ENCODE measurements around the gene CLSTN2.
"Not testable (repeated sequence)": the region's sequence is repeated elsewhere in the genome, so short reads cannot be mapped to it uniquely, and the experiment has no call there.

Gene CLSTN2

DNA sequence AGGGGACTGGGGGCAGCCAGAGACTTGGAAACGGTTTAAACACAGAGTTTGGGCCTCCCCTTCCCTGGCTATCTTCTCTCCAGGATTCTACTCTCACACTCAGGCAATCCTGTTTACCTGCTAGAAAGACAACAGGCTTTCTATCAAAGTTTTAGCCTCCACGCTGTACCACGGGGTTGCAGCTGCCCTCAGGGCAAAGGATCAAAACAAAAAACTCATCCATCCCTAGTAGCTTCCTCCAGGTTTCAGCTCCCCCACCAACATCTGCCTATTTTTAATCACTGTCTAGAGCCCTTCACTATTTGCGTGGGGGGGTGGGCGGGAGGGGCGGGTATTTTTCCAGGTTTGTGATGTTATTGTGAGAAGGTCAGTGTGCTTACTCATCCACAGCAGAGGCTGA is 456.1 kb downstream of the CLSTN2 start:
- no peak for DNase-seq

- DNase-seq = no peak
Observed at GRCh38 chr3:140394488-140395133, 459.6 kb downstream of the CLSTN2 start.

GRCh38 chr3:140395134-140396075 is 460.4 kb downstream of the CLSTN2 start:
- DNase-seq = no peak

GRCh38 chr3:140396110-140396509 is 461.1 kb downstream of the CLSTN2 start:
- no peak for DNase-seq

DNA sequence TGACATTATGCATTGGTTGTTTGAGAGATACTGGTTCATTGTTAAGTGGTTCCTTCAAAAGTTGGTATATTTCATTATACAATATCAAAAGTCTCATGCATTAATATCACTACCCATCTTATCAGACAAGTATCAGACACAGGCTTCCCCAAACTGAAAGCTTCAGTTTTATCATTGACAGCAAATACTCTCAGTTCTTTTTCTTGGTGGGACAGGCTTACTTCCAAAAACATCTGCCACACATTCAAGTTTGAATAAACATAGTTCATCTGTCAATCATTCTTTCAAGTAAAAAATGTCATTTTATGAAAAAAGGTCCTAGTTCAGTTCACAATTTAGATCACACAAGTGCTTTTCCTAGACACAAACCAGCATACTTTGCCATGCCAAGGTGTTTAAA is 462.9 kb downstream of the CLSTN2 start:
- DNase-seq = no peak

DNA sequence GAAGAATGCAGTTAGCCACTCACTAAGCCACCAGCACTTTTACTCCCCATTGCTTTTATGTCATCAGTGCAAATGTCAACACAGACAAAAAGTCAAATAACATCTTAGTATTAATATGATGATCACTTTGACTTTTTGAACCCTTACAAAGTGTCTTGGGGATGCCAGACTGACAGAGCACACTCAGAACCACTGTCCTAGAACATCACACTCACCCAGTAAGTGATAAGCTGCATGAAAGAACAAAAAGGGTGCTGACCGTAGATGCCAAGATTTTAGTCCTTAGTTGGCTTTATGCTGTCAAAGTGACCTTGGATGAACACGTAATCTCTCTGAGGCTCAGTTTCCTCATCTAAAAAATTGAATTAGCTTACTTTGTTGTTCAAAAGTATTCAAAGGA is 463.4 kb downstream of the CLSTN2 start:
- no peak for DNase-seq

- no peak for DNase-seq
Observed at GRCh38 chr3:140399871-140400270, 464.9 kb downstream of the CLSTN2 start.

- no peak for DNase-seq
Observed at GRCh38 chr3:140403079-140403478, 468.1 kb downstream of the CLSTN2 start.

DNA sequence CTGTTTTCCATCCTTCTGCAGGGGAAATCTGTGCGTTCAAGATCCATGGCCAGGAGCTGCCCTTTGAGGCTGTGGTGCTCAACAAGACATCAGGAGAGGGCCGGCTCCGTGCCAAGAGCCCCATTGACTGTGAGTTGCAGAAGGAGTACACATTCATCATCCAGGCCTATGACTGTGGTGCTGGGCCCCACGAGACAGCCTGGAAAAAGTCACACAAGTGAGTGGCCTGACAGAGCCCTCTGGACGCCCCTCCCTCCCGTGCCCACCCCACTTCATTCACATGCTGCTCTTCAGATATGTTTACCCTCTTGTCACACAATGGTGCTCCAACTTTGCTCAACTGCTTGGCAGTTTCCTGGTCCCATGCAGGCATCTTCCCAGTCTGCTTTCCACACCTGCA is 468.6 kb downstream of the CLSTN2 start:
- no peak for DNase-seq

- DNase-seq = no peak
Observed at GRCh38 chr3:140406655-140407054, 471.7 kb downstream of the CLSTN2 start.

- DNase-seq = no peak
Observed at GRCh38 chr3:140408252-140408651, 473.3 kb downstream of the CLSTN2 start.

- no peak for DNase-seq
Observed at GRCh38 chr3:140416666-140417065, 481.7 kb downstream of the CLSTN2 start.

DNA sequence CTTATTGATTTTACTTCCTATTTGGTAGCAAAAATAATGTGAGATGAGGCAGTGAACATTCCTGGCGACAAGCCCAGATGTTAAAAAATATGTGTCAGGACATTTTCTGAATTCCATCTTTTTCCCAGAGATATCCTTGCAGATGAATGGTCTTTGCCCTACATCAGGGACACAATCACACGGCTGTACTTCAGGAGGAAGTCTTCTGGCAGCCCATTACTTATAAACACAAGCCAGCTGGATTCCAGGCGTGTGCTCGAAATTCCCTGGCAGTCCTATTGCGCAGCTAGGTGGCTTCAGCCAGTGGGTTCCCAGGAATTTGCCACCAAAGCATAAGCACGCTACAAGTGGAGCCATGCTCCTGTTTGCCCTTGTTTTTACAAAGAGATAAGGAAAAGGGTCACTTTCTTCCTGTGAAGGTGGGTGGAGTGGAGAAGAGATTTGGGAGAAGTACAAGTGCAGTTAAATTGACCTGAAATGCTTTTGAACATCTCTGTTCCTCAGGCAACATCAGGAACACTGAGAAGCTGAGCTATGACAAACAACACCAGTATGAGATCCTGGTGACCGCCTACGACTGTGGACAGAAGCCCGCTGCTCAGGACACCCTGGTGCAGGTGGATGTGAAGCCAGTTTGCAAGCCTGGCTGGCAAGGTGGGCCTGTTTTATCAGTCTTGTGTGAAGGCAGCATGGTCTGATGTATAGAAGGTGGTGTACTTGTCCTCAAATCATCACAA is 485.8 kb downstream of the CLSTN2 start:
- DNase-seq = no peak

GRCh38 chr3:140421884-140422283 is 486.9 kb downstream of the CLSTN2 start:
- DNase-seq = no peak

DNA sequence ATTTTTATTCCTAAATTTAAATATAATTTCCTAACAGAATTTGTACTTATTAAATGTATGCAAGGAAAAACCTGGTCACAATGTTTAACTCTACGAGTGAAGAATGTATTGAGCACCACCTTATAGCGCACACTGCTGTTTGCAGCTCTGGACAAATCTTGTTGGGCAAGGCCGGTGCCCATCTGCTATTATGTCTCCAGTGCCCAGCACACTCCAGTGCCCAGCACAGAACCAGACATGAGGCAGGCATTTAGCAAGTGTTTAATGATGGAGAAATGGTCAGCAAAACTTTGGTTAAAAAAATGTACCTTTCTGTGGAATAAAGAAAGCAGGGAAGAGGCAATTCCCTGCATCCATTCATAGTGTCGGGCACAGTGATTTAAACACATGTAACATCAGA is 488.2 kb downstream of the CLSTN2 start:
- DNase-seq = no peak

- not testable (repeated sequence) for DNase-seq
Observed at GRCh38 chr3:140423574-140423973, 488.6 kb downstream of the CLSTN2 start.

DNA sequence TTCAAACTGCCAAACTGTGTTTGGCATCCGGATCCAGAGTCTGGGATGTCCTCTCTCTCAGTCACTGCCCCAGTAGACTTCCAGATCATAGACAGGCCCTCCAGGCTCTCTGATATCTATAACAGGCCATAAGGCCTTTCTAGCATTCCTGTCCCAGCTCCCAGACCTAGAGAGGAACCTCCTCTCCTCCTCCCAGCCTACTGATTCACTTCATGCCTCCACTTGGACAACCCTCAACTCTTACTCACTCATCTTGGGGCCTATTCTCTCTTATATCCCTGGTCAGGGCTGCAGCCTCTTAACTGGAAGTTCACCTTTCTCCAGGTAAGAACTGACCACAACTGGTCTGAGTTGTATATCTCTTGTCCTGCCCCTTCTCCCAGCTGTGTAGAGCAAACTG is 489.2 kb downstream of the CLSTN2 start:
- DNase-seq = no peak

DNA sequence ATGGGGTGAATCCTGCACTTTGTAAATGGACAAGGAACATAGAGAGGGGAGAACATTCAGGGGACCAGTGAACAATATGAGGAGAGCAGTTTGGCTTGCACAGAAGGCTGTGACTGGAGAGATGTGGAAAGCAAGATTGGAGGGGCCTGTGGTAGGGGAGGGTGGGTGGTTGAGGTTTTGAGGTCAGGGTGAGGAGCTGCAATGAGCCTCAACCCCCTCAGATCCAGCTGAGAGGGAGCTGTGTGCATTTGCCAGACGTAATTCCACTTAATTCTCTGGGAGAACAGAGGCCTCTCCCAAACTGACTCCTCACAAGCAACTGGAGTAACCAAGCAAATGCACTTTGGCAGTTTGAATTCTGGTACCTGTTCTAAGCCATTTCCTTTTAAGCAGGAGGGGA is 489.7 kb downstream of the CLSTN2 start:
- DNase-seq = no peak

GRCh38 chr3:140427786-140428185 is 492.8 kb downstream of the CLSTN2 start:
- no peak for DNase-seq

DNA sequence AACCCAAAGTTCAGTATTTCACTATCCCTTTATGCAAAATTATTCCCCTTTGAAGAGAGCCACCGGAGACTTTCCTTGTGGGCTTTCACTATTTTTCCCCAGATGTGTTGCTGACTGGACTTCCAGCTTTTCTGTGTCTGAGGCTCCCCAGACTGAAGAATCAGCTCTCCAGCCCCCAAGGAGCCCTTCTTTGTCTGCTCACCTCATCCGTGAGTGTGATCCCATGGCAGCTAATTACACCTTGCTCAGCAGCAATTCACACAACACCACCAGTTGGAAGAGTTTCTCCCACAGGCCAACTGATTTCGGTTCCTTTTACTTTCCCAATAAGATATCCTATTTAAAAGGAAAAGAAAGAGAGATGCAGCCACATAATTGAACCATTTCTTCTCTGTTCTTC is 493.4 kb downstream of the CLSTN2 start:
- no peak for DNase-seq

- DNase-seq = no peak
Observed at GRCh38 chr3:140429791-140430190, 494.8 kb downstream of the CLSTN2 start.

DNA sequence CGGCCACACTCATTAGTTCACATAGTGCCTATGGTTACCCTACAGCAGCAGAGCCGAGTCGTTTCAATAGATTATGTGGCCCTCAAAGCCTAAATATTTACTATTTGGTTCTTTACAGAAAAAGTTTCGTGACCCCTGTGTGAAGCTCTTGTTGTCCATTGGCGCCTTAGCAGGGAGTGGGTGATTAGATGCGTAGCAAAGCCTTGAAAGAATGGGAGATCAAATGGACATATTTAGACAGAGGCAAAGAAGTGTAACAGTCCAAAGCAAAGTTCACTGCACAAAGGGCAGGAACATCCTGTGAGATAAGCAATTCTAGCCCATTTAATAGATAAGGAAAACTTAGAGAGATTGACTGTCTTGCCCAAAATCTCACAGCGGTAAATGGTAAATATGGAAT is 495.5 kb downstream of the CLSTN2 start:
- no peak for DNase-seq

DNA sequence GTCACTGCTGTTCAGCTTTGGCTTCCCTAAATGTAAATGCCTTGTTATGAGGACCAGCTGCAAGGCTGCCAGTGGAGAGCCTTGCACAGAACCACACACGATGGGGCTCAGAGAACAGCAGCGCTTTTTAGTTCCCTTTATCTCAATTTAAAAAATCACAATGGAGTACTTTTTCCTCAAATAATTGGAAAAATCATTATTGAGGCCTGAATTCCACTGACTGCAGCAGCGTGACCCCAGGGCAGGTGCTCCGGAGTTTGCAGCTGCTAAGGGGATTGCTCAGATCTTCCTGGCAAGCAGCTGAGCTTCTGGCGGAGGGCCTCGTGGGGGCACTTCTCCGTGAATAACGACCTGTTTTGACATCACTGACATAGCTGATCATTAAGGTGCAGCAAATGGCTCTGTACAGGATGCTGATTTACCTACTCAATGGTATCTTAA is 497.3 kb downstream of the CLSTN2 start:
- DNase-seq = peak; percentile 57

DNA sequence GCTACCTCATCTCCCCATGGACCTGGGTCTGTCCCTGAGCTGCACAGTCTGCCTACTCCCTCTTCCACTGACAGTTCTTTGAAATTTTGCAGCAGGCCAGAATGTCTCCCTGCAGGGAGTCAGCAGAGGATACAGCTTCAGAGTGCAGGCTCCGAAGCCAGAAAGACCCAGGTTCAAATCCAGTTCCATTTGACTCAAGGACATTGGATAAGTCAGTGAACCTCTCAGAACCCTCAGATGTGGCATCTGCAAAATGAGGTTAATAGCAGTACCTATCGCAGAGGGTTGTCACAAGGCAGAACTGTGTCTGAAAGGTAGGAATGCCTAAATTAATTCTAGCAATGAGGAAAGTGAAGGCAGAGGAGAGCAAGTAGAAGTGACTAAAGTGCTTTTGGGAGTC is 498.4 kb downstream of the CLSTN2 start:
- DNase-seq = no peak
